ENCODE data around the gene IREB2.
"Not testable (repeated sequence)": the region's sequence is repeated elsewhere in the genome, so short reads cannot be mapped to it uniquely, and the experiment has no call there.

The IREB2 gene

GRCh38 chr15:78431955-78432354, 6.1 kb upstream of the IREB2 start:
- in situ Hi-C loops (cut with MboI; ENCODE audit: low sequenced_read_pairs): no loop called here

- in situ Hi-C loops (cut with MboI; ENCODE audit: low sequenced_read_pairs): no loop called here
These were observed 5.4 kb upstream of the IREB2 start for GRCh38 chr15:78432664-78433063.

GRCh38 chr15:78434134-78434533, 3.9 kb upstream of the IREB2 start:
- in situ Hi-C loops (cut with MboI; ENCODE audit: low sequenced_read_pairs): no loop called here

GRCh38 chr15:78434711-78435110, 3.3 kb upstream of the IREB2 start:
- in situ Hi-C loops (cut with MboI; ENCODE audit: low sequenced_read_pairs): not testable (repeated sequence)

- in situ Hi-C loops (cut with MboI; ENCODE audit: low sequenced_read_pairs): no loop called here
These were observed 782 bp upstream of the IREB2 start for GRCh38 chr15:78437107-78437761.

GRCh38 chr15:78438619-78439285, 736 bp downstream of the IREB2 start:
- in situ Hi-C loops (cut with MboI; ENCODE audit: low sequenced_read_pairs): no loop called here

- in situ Hi-C loops (cut with MboI; ENCODE audit: low sequenced_read_pairs): no loop called here
These were observed 2.7 kb downstream of the IREB2 start for GRCh38 chr15:78440375-78441373.

GRCh38 chr15:78444255-78444654, 6.2 kb downstream of the IREB2 start:
- in situ Hi-C loops (cut with MboI; ENCODE audit: low sequenced_read_pairs): no loop called here

GRCh38 chr15:78445875-78446274, 7.9 kb downstream of the IREB2 start:
- in situ Hi-C loops (cut with MboI; ENCODE audit: low sequenced_read_pairs): no loop called here

- in situ Hi-C loops (cut with MboI; ENCODE audit: low sequenced_read_pairs): no loop called here
These were observed 8.5 kb downstream of the IREB2 start for GRCh38 chr15:78446551-78446950.

- in situ Hi-C loops (cut with MboI; ENCODE audit: low sequenced_read_pairs): no loop called here
These were observed 10.6 kb downstream of the IREB2 start for GRCh38 chr15:78448441-78449219.

- in situ Hi-C loops (cut with MboI; ENCODE audit: low sequenced_read_pairs): no loop called here
These were observed 11.4 kb downstream of the IREB2 start for GRCh38 chr15:78449220-78449999.

- in situ Hi-C loops (cut with MboI; ENCODE audit: low sequenced_read_pairs): no loop called here
These were observed 12.4 kb downstream of the IREB2 start for GRCh38 chr15:78450285-78450858.

GRCh38 chr15:78452485-78452884, 14.5 kb downstream of the IREB2 start:
- in situ Hi-C loops (cut with MboI; ENCODE audit: low sequenced_read_pairs): no loop called here

GRCh38 chr15:78453447-78453846, 15.4 kb downstream of the IREB2 start:
- in situ Hi-C loops (cut with MboI; ENCODE audit: low sequenced_read_pairs): no loop called here

- in situ Hi-C loops (cut with MboI; ENCODE audit: low sequenced_read_pairs): no loop called here
These were observed 17.0 kb downstream of the IREB2 start for GRCh38 chr15:78454992-78455391.

- in situ Hi-C loops (cut with MboI; ENCODE audit: low sequenced_read_pairs): no loop called here
These were observed 17.7 kb downstream of the IREB2 start for GRCh38 chr15:78455749-78456148.

GRCh38 chr15:78456426-78456825, 18.4 kb downstream of the IREB2 start:
- in situ Hi-C loops (cut with MboI; ENCODE audit: low sequenced_read_pairs): no loop called here

GRCh38 chr15:78457101-78457500, 19.1 kb downstream of the IREB2 start:
- in situ Hi-C loops (cut with MboI; ENCODE audit: low sequenced_read_pairs): no loop called here

GRCh38 chr15:78460737-78461136, 22.7 kb downstream of the IREB2 start:
- in situ Hi-C loops (cut with MboI; ENCODE audit: low sequenced_read_pairs): no loop called here

Data from HL-60/S4 treated with retinoic acid at 250 ng/mL for 4 days and 3 days (cell line).